ENCODE results near the gene KLK12. TPM values are rescaled to one million over a fixed set of nuclear protein-coding genes. Genes with fewer than 3 reads are reported as not detected.

The KLK12 gene
- total and polyA plus RNA-seq, 2 donors (not counting 3 experiments of a cell fraction or from before 2014, with no cell fraction given): not detected

DNA sequence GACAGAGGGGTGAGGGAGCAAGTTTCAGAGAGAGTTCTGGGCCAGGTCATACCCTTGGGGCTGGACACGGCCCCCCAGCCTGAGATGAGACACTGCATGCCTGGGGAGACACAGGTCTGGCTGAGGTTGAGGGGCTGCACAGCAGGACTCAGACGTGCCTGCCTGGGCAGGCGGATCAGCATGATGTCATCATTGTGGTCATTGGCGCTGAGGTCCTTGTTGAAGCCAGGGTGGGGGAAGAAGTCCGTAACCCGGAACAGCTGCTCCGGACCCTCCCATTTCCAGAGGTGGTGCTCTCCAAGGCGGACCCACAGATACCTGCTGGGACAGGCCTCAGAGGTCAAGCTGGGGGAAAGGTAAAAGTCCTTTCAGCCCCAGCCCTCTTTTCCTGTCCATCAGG lies 28.4 kb downstream of the KLK12 start:
- Histone ChIP-seq H3K36me3 (ENCODE audit: control insufficient read depth in 2 of 2, extremely low read depth in 1 of 2, insufficient read depth in 2 of 2, low read length in 2 of 2) (no peaks in the 10 kb centered on the region), H3K4me3 (replicated peaks in 1 of 3; ENCODE audit: insufficient read depth in 1 of 3, low read depth in 1 of 3, low read length in 3 of 3) (no peak overlapping the region), H3K9me1 (replicated peaks; ENCODE audit: control insufficient read depth, extremely low read depth, insufficient read depth, low read length) (no peaks in the 10 kb centered on the region), H3K27ac (ENCODE audit: insufficient read depth, low read depth, low read length) (no peak overlapping the region), H3K27me3 (ENCODE audit: control insufficient read depth in 2 of 2, insufficient read depth in 2 of 2, low read length in 2 of 2) (no peaks in the 10 kb centered on the region), H3K79me2 (ENCODE audit: control insufficient read depth, insufficient read depth, low read length) (no peaks in the 10 kb centered on the region), H3K9ac (replicated peaks; ENCODE audit: extremely low read depth, insufficient read depth, low read length) (no peak overlapping the region), H4K20me1 (replicated peaks; ENCODE audit: control insufficient read depth, extremely low read depth, insufficient read depth, low read length) (no peaks in the 10 kb centered on the region), H3K4me2 (ENCODE audit: insufficient read depth, low read length) (no peak overlapping the region), H3K4me1 (ENCODE audit: control insufficient read depth, extremely low read depth, insufficient read depth, low read length) (no peaks in the 10 kb centered on the region), H3K9me3 (replicated peaks; ENCODE audit: control insufficient read depth, insufficient read depth, low read length) (no peaks in the 10 kb centered on the region), H2AFZ (ENCODE audit: low read depth, low read length) (no peak overlapping the region)
- intact Hi-C loops (cut with micrococcal nuclease): no loop called here
- dilution Hi-C loops (cut with MboI; ENCODE audit: extremely low pct_ligation_motif_present, low sequenced_read_pairs): no loop called here
- FAIRE-seq (no peak), DNase-seq (ENCODE audit: low read depth, low spot score) (no peak)
- BruUV-seq (replicated peaks): no TSS peak
- TF ChIP-seq FOS (IDR thresholded peaks at IDR 0.05; ENCODE audit: borderline replicate concordance, insufficient read depth, low read length) (no peak), MYC (IDR thresholded peaks at IDR 0.05; ENCODE audit: low read depth, low read length) (no peak), POLR2AphosphoS5 (IDR thresholded peaks at IDR 0.05; ENCODE audit: insufficient read depth, low read depth, low read length) (no peak)
- POLR2A ChIA-PET: no interaction called here
- CTCF ChIA-PET: interaction anchor here (1.2 kb wide), 1 partner anchor 11 kb away, joined by 4 read pairs; no protein-coding TSS in a partner anchor

DNA sequence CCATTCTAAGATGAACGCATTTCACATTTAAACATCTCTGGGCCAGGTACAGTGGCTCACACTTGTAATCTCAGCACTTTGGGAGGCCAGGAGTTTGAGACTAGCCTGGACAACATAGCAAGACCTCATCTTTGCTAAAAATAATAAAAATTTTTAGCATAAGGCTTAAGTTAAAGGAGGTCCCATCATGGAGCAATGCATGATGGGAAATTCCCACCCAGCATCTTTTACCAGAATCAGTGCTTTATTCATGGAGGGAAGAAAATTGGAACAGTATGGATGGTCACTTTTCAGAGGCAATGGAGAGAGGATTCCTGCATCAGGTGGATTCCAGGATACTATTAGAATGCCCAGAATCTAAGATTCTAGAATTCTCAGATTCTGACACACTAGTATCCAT lies 29.6 kb downstream of the KLK12 start:
- no peak for TF ChIP-seq FOS (IDR thresholded peaks at IDR 0.05; ENCODE audit: borderline replicate concordance, insufficient read depth, low read length)
- no peak for TF ChIP-seq POLR2AphosphoS5 (IDR thresholded peaks at IDR 0.05; ENCODE audit: insufficient read depth, low read depth, low read length)
- TF ChIP-seq, protein P1, sequence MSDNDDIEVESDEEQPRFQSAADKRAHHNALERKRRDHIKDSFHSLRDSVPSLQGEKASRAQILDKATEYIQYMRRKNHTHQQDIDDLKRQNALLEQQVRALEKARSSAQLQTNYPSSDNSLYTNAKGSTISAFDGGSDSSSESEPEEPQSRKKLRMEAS (IDR thresholded peaks at IDR 0.05; ENCODE audit: insufficient read depth, insufficient read length): no peak
- TF ChIP-seq MYC (IDR thresholded peaks at IDR 0.05; ENCODE audit: low read depth, low read length): no peak
- no peak for TF ChIP-seq EZH2 (IDR thresholded peaks at IDR 0.05; ENCODE audit: borderline replicate concordance, low read depth, low read length, severe bottlenecking)
- no peak for TF ChIP-seq POLR2A (IDR thresholded peaks at IDR 0.05; ENCODE audit: low read depth, low read length)
- no peak for TF ChIP-seq GATA2 (IDR thresholded peaks at IDR 0.05; ENCODE audit: insufficient read depth, insufficient read length, low read depth, low read length)
- TF ChIP-seq, protein P2, sequence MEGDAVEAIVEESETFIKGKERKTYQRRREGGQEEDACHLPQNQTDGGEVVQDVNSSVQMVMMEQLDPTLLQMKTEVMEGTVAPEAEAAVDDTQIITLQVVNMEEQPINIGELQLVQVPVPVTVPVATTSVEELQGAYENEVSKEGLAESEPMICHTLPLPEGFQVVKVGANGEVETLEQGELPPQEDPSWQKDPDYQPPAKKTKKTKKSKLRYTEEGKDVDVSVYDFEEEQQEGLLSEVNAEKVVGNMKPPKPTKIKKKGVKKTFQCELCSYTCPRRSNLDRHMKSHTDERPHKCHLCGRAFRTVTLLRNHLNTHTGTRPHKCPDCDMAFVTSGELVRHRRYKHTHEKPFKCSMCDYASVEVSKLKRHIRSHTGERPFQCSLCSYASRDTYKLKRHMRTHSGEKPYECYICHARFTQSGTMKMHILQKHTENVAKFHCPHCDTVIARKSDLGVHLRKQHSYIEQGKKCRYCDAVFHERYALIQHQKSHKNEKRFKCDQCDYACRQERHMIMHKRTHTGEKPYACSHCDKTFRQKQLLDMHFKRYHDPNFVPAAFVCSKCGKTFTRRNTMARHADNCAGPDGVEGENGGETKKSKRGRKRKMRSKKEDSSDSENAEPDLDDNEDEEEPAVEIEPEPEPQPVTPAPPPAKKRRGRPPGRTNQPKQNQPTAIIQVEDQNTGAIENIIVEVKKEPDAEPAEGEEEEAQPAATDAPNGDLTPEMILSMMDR (IDR thresholded peaks at IDR 0.05; ENCODE audit: extremely low read depth in 1 of 2, insufficient read depth in 1 of 2, low read depth in 1 of 2, low read length in 2 of 2): no peak
- no peak for TF ChIP-seq JUN (IDR thresholded peaks at IDR 0.05; ENCODE audit: borderline replicate concordance, insufficient read depth, insufficient read length, low read depth)
- Histone ChIP-seq H3K27ac (ENCODE audit: insufficient read depth, low read depth, low read length) (no peak overlapping the region), H2AFZ (ENCODE audit: low read depth, low read length) (no peak overlapping the region), H3K79me2 (ENCODE audit: control insufficient read depth, insufficient read depth, low read length) (no peaks in the 10 kb centered on the region), H3K4me2 (ENCODE audit: insufficient read depth, low read length) (no peak overlapping the region), H4K20me1 (replicated peaks; ENCODE audit: control insufficient read depth, extremely low read depth, insufficient read depth, low read length) (no peaks in the 10 kb centered on the region), H3K9me1 (replicated peaks; ENCODE audit: control insufficient read depth, extremely low read depth, insufficient read depth, low read length) (no peaks in the 10 kb centered on the region), H3K9ac (replicated peaks; ENCODE audit: extremely low read depth, insufficient read depth, low read length) (no peak overlapping the region), H3K36me3 (ENCODE audit: control insufficient read depth in 2 of 2, extremely low read depth in 1 of 2, insufficient read depth in 2 of 2, low read length in 2 of 2) (no peaks in the 10 kb centered on the region), H3K4me1 (ENCODE audit: control insufficient read depth, extremely low read depth, insufficient read depth, low read length) (no peaks in the 10 kb centered on the region), H3K9me3 (replicated peaks; ENCODE audit: control insufficient read depth, insufficient read depth, low read length) (no peaks in the 10 kb centered on the region), H3K27me3 (ENCODE audit: control insufficient read depth in 2 of 2, insufficient read depth in 2 of 2, low read length in 2 of 2) (no peaks in the 10 kb centered on the region), H3K4me3 (replicated peaks in 1 of 3; ENCODE audit: insufficient read depth in 1 of 3, low read depth in 1 of 3, low read length in 3 of 3) (no peak overlapping the region)
- dilution Hi-C loops (cut with MboI; ENCODE audit: extremely low pct_ligation_motif_present, low sequenced_read_pairs) (no loop called here), intact Hi-C loops (cut with micrococcal nuclease) (no loop called here)
- POLR2A ChIA-PET: no interaction called here
- CTCF ChIA-PET: no interaction called here
- BruUV-seq (replicated peaks): no TSS peak
- DNase-seq (ENCODE audit: low read depth, low spot score) (no peak), FAIRE-seq (no peak)

All from endothelial cell of umbilical vein (primary cell).